HG02588 (cell line): Measurements from ENCODE around the gene EMC9.
"Not testable (repeated sequence)": the region's sequence is repeated elsewhere in the genome, so short reads cannot be mapped to it uniquely, and the experiment has no call there.

Experiments
- ATAC-seq: cut with Tn5 transposase; IDR thresholded peaks from one replicate; pipeline ENCODE4 v1.9.1; 2021; ENCODE audit warnings: mild to moderate bottlenecking, moderate library complexity; ENCODE audit not compliant: unreplicated experiment

Gene EMC9

GRCh38 chr14:24110523-24110922 is 30.9 kb downstream of the EMC9 start:
- ATAC-seq: no peak

GRCh38 chr14:24110060-24110459 is 31.3 kb downstream of the EMC9 start:
- ATAC-seq: no peak

GRCh38 chr14:24108336-24108874 is 33.0 kb downstream of the EMC9 start:
- ATAC-seq: peak; percentile 32

GRCh38 chr14:24106672-24107271 is 34.6 kb downstream of the EMC9 start:
- ATAC-seq: no peak

GRCh38 chr14:24105609-24106239 is 35.7 kb downstream of the EMC9 start:
- not testable (repeated sequence) for ATAC-seq

- ATAC-seq: no peak
These were observed 37.9 kb downstream of the EMC9 start for GRCh38 chr14:24103451-24103850.

- ATAC-seq: no peak
These were observed 38.9 kb downstream of the EMC9 start for GRCh38 chr14:24102357-24103048.

GRCh38 chr14:24100982-24101494 is 40.4 kb downstream of the EMC9 start:
- no peak for ATAC-seq

GRCh38 chr14:24100197-24100981 is 41.0 kb downstream of the EMC9 start:
- ATAC-seq: no peak

GRCh38 chr14:24098927-24099813 is 42.2 kb downstream of the EMC9 start:
- ATAC-seq: no peak

GRCh38 chr14:24098229-24098926 is 43.0 kb downstream of the EMC9 start:
- no peak for ATAC-seq

GRCh38 chr14:24096545-24097181 is 44.7 kb downstream of the EMC9 start:
- no peak for ATAC-seq

GRCh38 chr14:24095271-24096068 is 45.9 kb downstream of the EMC9 start:
- ATAC-seq: peak; percentile 53

- ATAC-seq: no peak
These were observed 46.5 kb downstream of the EMC9 start for GRCh38 chr14:24094841-24095270.

GRCh38 chr14:24093901-24094840 is 47.2 kb downstream of the EMC9 start, which contains the start of gene PCK2:
Gene PCK2 (plus strand): TSS chr14:24094311. CDS start chr14:24094406, 95 bp downstream.
- peak; percentile 45 for ATAC-seq

GRCh38 chr14:24093207-24093900 is 48.0 kb downstream of the EMC9 start:
- no peak for ATAC-seq
